Neural cell (in vitro differentiated cells): ENCODE measurements around the gene NAGK. TPM values are rescaled to one million over a fixed set of nuclear protein-coding genes. Genes with fewer than 3 reads are reported as not detected.

ENCODE experiments used
- H2AFZ ChIP-seq: fragments of 200-600, 300-800 bp; sonication (generic), shearing (Covaris generic); 2 replicates; pipeline ENCODE4 v1.6.0; 2014; ENCODE audit warnings: low read depth, mild to moderate bottlenecking, antibody characterized with exemption, low read length, moderate library complexity
- H3F3A ChIP-seq: fragments of 200-600 bp; shearing (Covaris generic); 2 replicates; pipeline ENCODE4 v1.6.1; 2016; ENCODE audit warnings: mild to moderate bottlenecking, moderate library complexity, mixed read lengths, antibody characterized with exemption, low read length; ENCODE audit not compliant: insufficient read depth, poor library complexity, severe bottlenecking
- H3K27ac ChIP-seq: fragments of 200-600, 300-800 bp; sonication (generic), shearing (Covaris generic); 2 replicates; pipeline ENCODE4 v1.5.1; 2014; ENCODE audit warnings: mild to moderate bottlenecking, low read length, moderate library complexity
- H3K27me3 ChIP-seq: fragments of 300-800, 200-600 bp; sonication (generic), shearing (Covaris generic); 2 replicates; pipeline ENCODE4 v1.6.0; 2014; ENCODE audit warnings: mild to moderate bottlenecking, low read depth, low read length, moderate library complexity; ENCODE audit not compliant: insufficient read depth
- H3K36me3 ChIP-seq: fragments of 300-800, 200-600 bp; sonication (generic), shearing (Covaris generic); 2 replicates; pipeline ENCODE4 v1.5.1; 2014; ENCODE audit warnings: mild to moderate bottlenecking, antibody characterized with exemption, low read length, moderate library complexity; ENCODE audit not compliant: insufficient read depth
- H3K4me2 ChIP-seq: fragments of 300-800, 200-600 bp; sonication (generic), shearing (Covaris generic); 2 replicates; pipeline ENCODE4 v1.6.0; 2014; ENCODE audit warnings: mild to moderate bottlenecking, low read length
- H3K4me3 ChIP-seq: fragments of 300-800, 200-600 bp; sonication (generic), shearing (Covaris generic); 2 replicates; pipeline ENCODE4 v1.5.1; 2014; ENCODE audit warnings: mild to moderate bottlenecking, low read length, moderate library complexity
- H3K79me2 ChIP-seq: fragments of 200-600 bp; shearing (Covaris generic); replicated peaks from 2 replicates; pipeline ENCODE4 v1.6.0; 2014; ENCODE audit warnings: mild to moderate bottlenecking, low read length, moderate library complexity; ENCODE audit not compliant: insufficient read depth
- H3K9ac ChIP-seq: fragments of 300-800, 200-600 bp; sonication (generic), shearing (Covaris generic); 2 replicates; pipeline ENCODE4 v1.6.1; 2016; ENCODE audit warnings: mild to moderate bottlenecking, low read length, mixed read lengths
- H3K9me2 ChIP-seq: fragments of 200-600 bp; shearing (Covaris generic); 2 replicates; pipeline ENCODE4 v1.6.1; 2016; ENCODE audit warnings: mild to moderate bottlenecking, low read length, mixed read lengths; ENCODE audit not compliant: insufficient read depth
- H3K9me3 ChIP-seq: fragments of 200-600, 300-800 bp; sonication (generic), shearing (Covaris generic); 2 replicates; pipeline ENCODE4 v1.6.1; 2016; ENCODE audit warnings: mild to moderate bottlenecking, mixed run types, low read length, moderate library complexity, mixed read lengths
- H4K20me1 ChIP-seq: fragments of 200-600 bp; shearing (Covaris generic); 2 replicates; pipeline ENCODE4 v1.6.1; 2016; ENCODE audit warnings: mild to moderate bottlenecking, mixed run types; ENCODE audit not compliant: insufficient read depth
- CTCF ChIP-seq: fragments of 450-650 bp; IDR thresholded peaks from 2 replicates; pipeline ENCODE4 v1.5.1; 2014; ENCODE audit warnings: antibody characterized with exemption, mild to moderate bottlenecking, moderate library complexity; ENCODE audit not compliant: poor library complexity, severe bottlenecking
- EP300 ChIP-seq: fragments of 450-650 bp; conservative IDR thresholded peaks from 2 replicates; pipeline ENCODE4 v1.6.1; 2014; ENCODE audit warnings: antibody characterized with exemption, mild to moderate bottlenecking, moderate library complexity; ENCODE audit not compliant: poor library complexity, severe bottlenecking
- EZH2 ChIP-seq: fragments of 200-600, 300-800 bp; shearing (Covaris generic), sonication (generic); IDR thresholded peaks from 2 replicates; pipeline ENCODE4 v1.6.1; 2014; ENCODE audit warnings: antibody characterized with exemption, low read length, borderline replicate concordance, mild to moderate bottlenecking; ENCODE audit not compliant: insufficient read depth, poor library complexity, severe bottlenecking
- MXI1 ChIP-seq: fragments of 450-650 bp; conservative IDR thresholded peaks from 2 replicates; pipeline ENCODE4 v1.6.1; 2014; ENCODE audit warnings: antibody characterized with exemption, mild to moderate bottlenecking; ENCODE audit not compliant: poor library complexity, severe bottlenecking
- POLR2AphosphoS5 ChIP-seq: IDR thresholded peaks from 2 replicates; pipeline ENCODE4 v1.6.1; 2012
- RAD21 ChIP-seq: fragments of 450-650 bp; conservative IDR thresholded peaks from 2 replicates; pipeline ENCODE4 v1.6.1; 2014; ENCODE audit warnings: antibody characterized with exemption, mild to moderate bottlenecking, moderate library complexity
- SMC3 ChIP-seq: fragments of 450-650 bp; conservative IDR thresholded peaks from 2 replicates; pipeline ENCODE4 v1.6.1; 2014; ENCODE audit warnings: antibody characterized with exemption, mild to moderate bottlenecking, moderate library complexity; ENCODE audit not compliant: poor library complexity
- TAF1 ChIP-seq: IDR thresholded peaks from 2 replicates; pipeline ENCODE4 v1.6.1; 2012; ENCODE audit warnings: low read depth
- polyA plus RNA-seq: library from polyadenylated mRNA; depleted of rRNA; stranded (reverse); fragments of >200 nt; gene quantifications from 2 replicates; pipeline ENCODE4 v1.2.3, GENCODE V29; 2014
- TF ChIP-seq, protein P1 (sequence below): IDR thresholded peaks from 2 replicates; pipeline ENCODE4 v1.6.1; 2012; ENCODE audit warnings: borderline replicate concordance

NAGK gene
- polyA plus RNA-seq, 1 donor from 2014 or later, result 123 TPM

DNA sequence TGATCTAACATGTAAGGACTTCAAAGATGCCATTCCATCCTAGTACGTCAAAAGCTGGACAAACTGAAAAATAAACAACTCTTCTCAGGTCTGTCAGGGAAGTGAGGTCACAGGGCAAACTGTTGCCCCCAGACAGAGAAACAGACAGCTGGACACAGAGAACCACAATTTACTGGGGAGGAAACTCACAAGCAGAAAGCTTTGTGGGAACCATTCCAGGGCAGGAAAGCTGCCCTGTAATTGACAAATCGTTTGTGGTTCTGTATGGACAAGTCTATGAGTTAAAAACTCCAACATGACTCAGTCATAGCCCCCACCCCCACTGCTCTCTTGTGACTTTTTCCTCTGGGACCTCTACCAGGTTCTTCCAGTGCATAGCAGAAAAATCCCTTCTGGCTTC is 33.2 kb downstream of the NAGK start:
- Histone ChIP-seq H3K9me2 (no peaks in the 10 kb centered on the region), H3K27ac (no peak overlapping the region), H3K4me3 (no peak overlapping the region), H4K20me1 (no peaks in the 10 kb centered on the region), H3K36me3 (no peaks in the 10 kb centered on the region), H3K79me2 (no peaks in the 10 kb centered on the region), H3K9me3 (no peaks in the 10 kb centered on the region), H3F3A (no peaks in the 10 kb centered on the region), H3K27me3 (no peaks in the 10 kb centered on the region), H3K9ac (no peak overlapping the region), H3K4me2 (no peak overlapping the region), H2AFZ (no peak overlapping the region)
- no peak for TF ChIP-seq POLR2AphosphoS5
- TF ChIP-seq SMC3, result no peak
- no peak for TF ChIP-seq TAF1
- TF ChIP-seq EP300, result no peak
- TF ChIP-seq, protein P1, sequence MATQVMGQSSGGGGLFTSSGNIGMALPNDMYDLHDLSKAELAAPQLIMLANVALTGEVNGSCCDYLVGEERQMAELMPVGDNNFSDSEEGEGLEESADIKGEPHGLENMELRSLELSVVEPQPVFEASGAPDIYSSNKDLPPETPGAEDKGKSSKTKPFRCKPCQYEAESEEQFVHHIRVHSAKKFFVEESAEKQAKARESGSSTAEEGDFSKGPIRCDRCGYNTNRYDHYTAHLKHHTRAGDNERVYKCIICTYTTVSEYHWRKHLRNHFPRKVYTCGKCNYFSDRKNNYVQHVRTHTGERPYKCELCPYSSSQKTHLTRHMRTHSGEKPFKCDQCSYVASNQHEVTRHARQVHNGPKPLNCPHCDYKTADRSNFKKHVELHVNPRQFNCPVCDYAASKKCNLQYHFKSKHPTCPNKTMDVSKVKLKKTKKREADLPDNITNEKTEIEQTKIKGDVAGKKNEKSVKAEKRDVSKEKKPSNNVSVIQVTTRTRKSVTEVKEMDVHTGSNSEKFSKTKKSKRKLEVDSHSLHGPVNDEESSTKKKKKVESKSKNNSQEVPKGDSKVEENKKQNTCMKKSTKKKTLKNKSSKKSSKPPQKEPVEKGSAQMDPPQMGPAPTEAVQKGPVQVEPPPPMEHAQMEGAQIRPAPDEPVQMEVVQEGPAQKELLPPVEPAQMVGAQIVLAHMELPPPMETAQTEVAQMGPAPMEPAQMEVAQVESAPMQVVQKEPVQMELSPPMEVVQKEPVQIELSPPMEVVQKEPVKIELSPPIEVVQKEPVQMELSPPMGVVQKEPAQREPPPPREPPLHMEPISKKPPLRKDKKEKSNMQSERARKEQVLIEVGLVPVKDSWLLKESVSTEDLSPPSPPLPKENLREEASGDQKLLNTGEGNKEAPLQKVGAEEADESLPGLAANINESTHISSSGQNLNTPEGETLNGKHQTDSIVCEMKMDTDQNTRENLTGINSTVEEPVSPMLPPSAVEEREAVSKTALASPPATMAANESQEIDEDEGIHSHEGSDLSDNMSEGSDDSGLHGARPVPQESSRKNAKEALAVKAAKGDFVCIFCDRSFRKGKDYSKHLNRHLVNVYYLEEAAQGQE, result no peak
- TF ChIP-seq MXI1, result no peak
- no peak for TF ChIP-seq RAD21
- no peak for TF ChIP-seq CTCF
- no peak for TF ChIP-seq EZH2

GRCh38 chr2:71102981-71103681 is 34.7 kb downstream of the NAGK start:
- TF ChIP-seq, protein P1, result no peak
- TF ChIP-seq POLR2AphosphoS5 (no peak), CTCF (no peak), EZH2 (no peak), MXI1 (no peak), RAD21 (no peak), SMC3 (no peak), TAF1 (no peak), EP300 (no peak)
- Histone ChIP-seq H3K9ac (no peak overlapping the region), H3K27me3 (no peaks in the 10 kb centered on the region), H3K27ac (no peak overlapping the region), H2AFZ (no peak overlapping the region), H4K20me1 (no peaks in the 10 kb centered on the region), H3K4me3 (no peak overlapping the region), H3K36me3 (no peaks in the 10 kb centered on the region), H3K4me2 (no peak overlapping the region), H3K9me3 (no peaks in the 10 kb centered on the region), H3K79me2 (no peaks in the 10 kb centered on the region), H3K9me2 (no peaks in the 10 kb centered on the region), H3F3A (no peaks in the 10 kb centered on the region)
